Muscle layer of duodenum (tissue), 2 donors: ENCODE results near the gene OR6C76.
"Not testable (repeated sequence)": the region's sequence is repeated elsewhere in the genome, so short reads cannot be mapped to it uniquely, and the experiment has no call there.

Experiments used
- H3K27ac ChIP-seq: one replicate; pipeline ENCODE4 v1.7.0; 2013; ENCODE audit warnings: mild to moderate bottlenecking, low read length
- H3K27me3 ChIP-seq: one replicate; pipeline ENCODE4 v1.7.0; 2013; ENCODE audit warnings: low read depth, mild to moderate bottlenecking, control low read depth, low read length
- H3K36me3 ChIP-seq, 2 donors: one replicate each; pipeline ENCODE4 v1.7.0; 2013; ENCODE audit warnings: low read length in 2 of 2, control low read depth in 1 of 2, mild to moderate bottlenecking in 1 of 2; ENCODE audit not compliant: insufficient read depth in 2 of 2, control insufficient read depth in 1 of 2
- H3K4me1 ChIP-seq, 2 donors: one replicate each; pipeline ENCODE4 v1.7.0; 2013; ENCODE audit warnings: low read length in 2 of 2, mild to moderate bottlenecking in 2 of 2, control low read depth in 1 of 2, moderate library complexity in 1 of 2; ENCODE audit not compliant: insufficient read depth in 2 of 2, control insufficient read depth in 1 of 2
- H3K4me3 ChIP-seq, 2 donors: one replicate each; pipeline ENCODE4 v1.7.0; 2013; ENCODE audit warnings: low read length in 2 of 2, low read depth in 1 of 2, mild to moderate bottlenecking in 1 of 2
- H3K9me3 ChIP-seq, 2 donors: one replicate each; pipeline ENCODE4 v1.7.0; 2013; ENCODE audit warnings: low read length in 2 of 2, control low read depth in 1 of 2, mild to moderate bottlenecking in 1 of 2; ENCODE audit not compliant: control insufficient read depth in 1 of 2
- donor health status: healthy.

The OR6C76 gene

GRCh38 chr12:55416961-55417360, 9.1 kb upstream of the OR6C76 start:
- H3K4me3 ChIP-seq: no peak overlapping the region
- no peaks in the 10 kb centered on the region for H3K9me3 ChIP-seq
- H3K36me3 ChIP-seq: no peaks in the 10 kb centered on the region
- no peak overlapping the region for H3K27ac ChIP-seq
- no peaks in the 10 kb centered on the region for H3K27me3 ChIP-seq
- no peaks in the 10 kb centered on the region for H3K4me1 ChIP-seq

DNA sequence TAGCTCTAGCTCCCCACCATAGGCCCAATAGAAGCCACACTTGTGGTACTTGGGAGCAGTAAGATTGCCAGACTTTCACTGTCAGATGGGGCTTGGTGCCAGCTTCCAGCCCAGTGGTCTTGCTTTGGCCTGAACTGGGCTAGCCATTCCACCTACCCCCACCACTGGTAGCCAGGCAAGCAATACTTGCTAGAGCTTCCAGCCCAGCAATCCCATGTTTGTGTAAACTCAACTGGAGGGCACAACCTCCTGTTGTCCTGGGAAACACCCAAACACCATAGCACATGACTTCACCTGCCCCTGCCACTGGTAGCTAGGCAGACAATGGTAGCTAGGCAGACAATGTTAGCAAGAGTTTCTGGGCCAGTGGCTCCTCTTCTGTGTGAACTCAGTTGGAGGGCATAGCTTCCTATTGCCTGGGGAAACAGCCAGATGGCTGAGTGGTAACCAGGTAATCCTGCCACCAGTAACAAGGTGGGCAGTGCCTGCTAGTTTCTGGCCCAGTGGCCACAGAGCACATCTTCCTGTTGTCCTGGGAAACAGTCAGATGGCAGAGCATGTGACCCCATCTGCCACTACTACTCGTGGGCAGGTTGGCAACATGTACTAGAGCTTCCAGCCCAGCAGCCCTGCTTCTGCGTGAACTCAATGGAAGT, 5.6 kb upstream of the OR6C76 start:
- Histone ChIP-seq H3K4me3 (no peak overlapping the region), H3K4me1 (no peaks in the 10 kb centered on the region), H3K27me3 (no peaks in the 10 kb centered on the region), H3K9me3 (no peaks in the 10 kb centered on the region), H3K27ac (no peak overlapping the region), H3K36me3 (no peaks in the 10 kb centered on the region)

- H3K27me3 ChIP-seq: no peaks in the 10 kb centered on the region
- H3K4me3 ChIP-seq: no peak overlapping the region
- H3K4me1 ChIP-seq: no peaks in the 10 kb centered on the region
- no peaks in the 10 kb centered on the region for H3K9me3 ChIP-seq
- H3K36me3 ChIP-seq: no peaks in the 10 kb centered on the region
- no peak overlapping the region for H3K27ac ChIP-seq
Measured at GRCh38 chr12:55428331-55429243, 2.5 kb downstream of the OR6C76 start.

DNA sequence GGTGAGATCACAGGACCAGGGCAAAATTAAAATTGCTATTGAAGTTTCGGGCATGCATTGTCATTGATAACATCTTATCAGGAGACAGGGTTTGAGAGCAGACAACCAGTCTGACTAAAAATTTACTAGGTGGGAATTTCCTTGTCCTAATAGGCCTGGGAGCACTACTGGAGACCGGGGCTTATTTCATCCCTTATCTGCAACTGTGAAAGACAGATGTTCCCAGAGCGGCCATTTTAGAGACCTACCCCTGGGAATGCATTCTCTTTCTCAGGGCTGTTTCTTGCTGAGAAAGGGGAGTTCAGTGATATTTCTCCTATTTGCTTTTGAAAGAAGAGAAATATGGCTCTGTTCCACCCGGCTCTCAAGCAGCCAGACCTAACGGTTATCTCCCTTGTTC, 15.2 kb downstream of the OR6C76 start:
- not testable (repeated sequence) for H3K4me1 ChIP-seq, H3K27ac ChIP-seq, H3K9me3 ChIP-seq, H3K4me3 ChIP-seq, H3K36me3 ChIP-seq, H3K27me3 ChIP-seq

DNA sequence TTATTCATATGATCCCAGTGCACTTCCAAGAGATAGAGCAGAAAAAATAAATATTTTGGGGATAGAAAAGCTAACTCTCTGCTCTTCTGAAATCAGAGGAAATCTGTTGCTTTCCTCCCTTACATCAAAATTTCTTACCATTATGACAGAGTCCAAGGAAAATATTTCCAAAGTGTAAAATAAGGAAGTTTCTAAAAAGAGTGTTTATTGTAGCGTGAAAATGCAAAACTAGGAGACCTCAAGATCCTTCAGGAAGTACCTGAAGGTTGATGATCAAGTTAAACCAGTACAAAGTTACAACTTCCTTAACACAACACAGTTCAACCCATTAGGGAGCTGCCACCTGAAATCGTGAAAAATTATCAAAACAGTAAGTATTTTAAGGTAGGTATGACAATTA, 17.7 kb downstream of the OR6C76 start, which contains the start of gene OR6C2:
Gene OR6C2 (plus strand): TSS at position 301 of the 400 bp plus-strand sequence. CDS start 8,138 bp downstream, outside the sequence.
- H3K27me3 ChIP-seq: no peaks in the 10 kb centered on the region
- peaks cover 0 to 5% of the 10 kb centered on the region in 2 donors for H3K9me3 ChIP-seq
- H3K4me3 ChIP-seq: no peak within 1 kb of the TSS
- no peak within 1 kb of the TSS for H3K27ac ChIP-seq
- no peaks in the 10 kb centered on the region for H3K4me1 ChIP-seq
- no peaks in the 10 kb centered on the region for H3K36me3 ChIP-seq

DNA sequence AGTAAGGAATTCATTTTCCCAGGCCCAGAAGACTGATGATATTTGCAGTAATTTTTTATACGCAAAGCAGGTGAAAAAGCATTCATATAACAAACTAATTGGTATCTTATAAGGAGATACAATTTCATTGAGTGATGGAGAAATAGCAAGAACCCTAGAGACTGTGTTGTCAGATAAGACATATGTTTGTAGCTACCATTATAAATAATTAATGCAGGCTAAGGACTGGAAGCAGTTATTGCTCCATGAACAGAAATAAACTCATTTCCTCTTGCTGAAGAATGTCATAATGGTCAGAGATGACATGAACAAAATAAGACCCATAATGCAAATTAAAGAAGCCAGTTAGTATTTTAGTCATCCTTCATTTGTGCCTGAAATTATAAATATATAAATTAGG, 19.3 kb downstream of the OR6C76 start:
- Histone ChIP-seq H3K27ac (no peak overlapping the region), H3K36me3 (no peaks in the 10 kb centered on the region), H3K4me3 (no peak overlapping the region), H3K9me3 (peaks cover 0 to 2% of the 10 kb centered on the region in 2 donors), H3K4me1 (no peaks in the 10 kb centered on the region), H3K27me3 (no peaks in the 10 kb centered on the region)

DNA sequence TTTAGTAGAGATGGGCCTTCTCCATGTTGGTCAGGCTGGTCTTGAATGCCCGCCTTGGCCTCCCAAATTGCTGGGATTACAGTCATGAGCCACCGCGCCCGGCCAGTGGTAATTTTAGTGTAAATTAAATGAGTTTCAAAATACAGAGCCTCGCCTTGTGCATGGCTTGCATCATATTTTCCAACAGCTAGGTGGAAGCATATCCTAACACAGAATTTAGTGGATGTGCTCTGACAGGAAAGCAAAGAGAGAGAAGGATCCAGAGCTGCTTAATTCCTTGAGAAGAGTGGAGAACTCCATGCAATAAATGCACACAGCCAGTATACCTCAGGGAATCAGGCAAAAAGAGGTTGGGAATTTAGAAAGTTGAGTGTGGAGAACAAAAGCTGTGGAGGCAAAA, 20.3 kb downstream of the OR6C76 start:
- no peak overlapping the region for H3K4me3 ChIP-seq
- H3K36me3 ChIP-seq: no peaks in the 10 kb centered on the region
- no peak overlapping the region for H3K27ac ChIP-seq
- no peaks in the 10 kb centered on the region for H3K9me3 ChIP-seq
- H3K27me3 ChIP-seq: no peaks in the 10 kb centered on the region
- H3K4me1 ChIP-seq: no peaks in the 10 kb centered on the region

GRCh38 chr12:55448825-55449224, 22.8 kb downstream of the OR6C76 start:
- Histone ChIP-seq H3K4me1 (no peaks in the 10 kb centered on the region), H3K27ac (no peak overlapping the region), H3K36me3 (no peaks in the 10 kb centered on the region), H3K4me3 (no peak overlapping the region), H3K9me3 (no peaks in the 10 kb centered on the region), H3K27me3 (no peaks in the 10 kb centered on the region)

GRCh38 chr12:55464926-55465325, 38.9 kb downstream of the OR6C76 start:
- H3K27ac ChIP-seq, H3K27me3 ChIP-seq, H3K4me3 ChIP-seq, H3K9me3 ChIP-seq, H3K4me1 ChIP-seq, H3K36me3 ChIP-seq: not testable (repeated sequence)

- no peak overlapping the region for H3K27ac ChIP-seq
- no peak overlapping the region for H3K4me3 ChIP-seq
- peaks cover 0 to 2% of the 10 kb centered on the region in 2 donors for H3K9me3 ChIP-seq
- no peaks in the 10 kb centered on the region for H3K27me3 ChIP-seq
- H3K36me3 ChIP-seq: no peaks in the 10 kb centered on the region
- H3K4me1 ChIP-seq: no peaks in the 10 kb centered on the region
Measured at GRCh38 chr12:55467836-55468235, 41.8 kb downstream of the OR6C76 start.

GRCh38 chr12:55469291-55469690, 43.2 kb downstream of the OR6C76 start:
- H3K27ac ChIP-seq: no peak overlapping the region
- no peaks in the 10 kb centered on the region for H3K4me1 ChIP-seq
- peaks cover 0 to 2% of the 10 kb centered on the region in 2 donors for H3K9me3 ChIP-seq

More at GRCh38 chr12:55469291-55469690, 43.2 kb downstream of the OR6C76 start:
- Histone ChIP-seq H3K36me3 (no peaks in the 10 kb centered on the region), H3K27me3 (no peaks in the 10 kb centered on the region), H3K4me3 (no peak overlapping the region)
